Hypothalamus (tissue), 51 donors: ENCODE measurements around the gene UBTD1.

Source experiments
- DNase-seq, 51 donors: peaks; one replicate each; lab custom pipeline; 2025; lab: John Stamatoyannopoulos, UW

UBTD1 gene

DNA sequence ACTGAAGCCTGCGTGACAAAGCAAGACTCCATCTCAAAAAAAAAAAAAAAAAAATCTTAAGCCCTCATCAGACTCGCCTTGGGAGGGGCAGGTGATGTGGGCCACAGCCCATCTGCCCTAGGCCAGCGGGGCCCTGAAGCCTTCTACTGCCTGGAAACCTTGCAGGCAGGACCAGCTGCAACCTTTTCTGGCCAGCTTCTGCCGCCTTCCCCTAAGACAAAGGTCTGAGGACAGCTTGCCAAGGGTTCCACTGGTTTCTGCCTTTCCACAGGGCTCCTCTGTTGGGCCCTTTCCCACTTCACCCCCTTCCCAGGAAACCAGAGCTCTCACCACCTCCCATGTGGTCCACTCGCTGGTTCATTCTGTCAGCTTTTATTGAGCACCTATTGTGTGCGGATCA, 35.2 kb downstream of the UBTD1 start:
- peak in 21 of 51 donors; percentile 10 to 70 (median 33) for DNase-seq

DNA sequence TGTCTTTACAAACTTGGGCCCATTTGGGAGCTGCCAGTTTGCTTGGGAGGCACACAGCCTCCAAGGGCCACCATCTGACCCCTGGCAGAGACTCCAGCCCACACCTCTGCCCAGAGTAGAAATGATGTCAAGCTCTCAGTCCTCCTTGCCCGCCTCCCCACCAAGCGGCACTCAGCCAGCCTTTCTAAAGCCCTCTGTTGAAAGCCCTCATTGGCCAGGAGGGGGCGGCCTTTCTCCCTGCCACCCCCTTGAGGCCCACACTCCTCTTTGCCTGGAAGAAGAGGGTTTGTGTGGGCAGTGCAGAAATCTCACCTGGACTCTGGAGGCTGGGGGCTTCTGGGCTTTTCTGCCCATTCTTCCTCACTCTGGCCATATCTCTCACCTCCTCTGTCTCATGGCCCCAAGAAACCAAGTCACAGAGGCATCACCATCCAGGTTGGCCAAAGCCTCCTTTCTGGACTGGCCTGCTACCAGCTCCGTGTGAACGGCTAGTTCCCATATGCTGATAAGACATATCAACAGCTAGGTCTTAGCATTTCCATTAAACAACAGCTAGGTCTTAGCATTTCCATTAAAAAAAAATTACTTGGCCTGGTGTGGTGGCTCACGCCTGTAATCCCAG, 36.1 kb downstream of the UBTD1 start:
- DNase-seq, result peak in 35 of 51 donors; percentile 17 to 74 (median 52)

DNA sequence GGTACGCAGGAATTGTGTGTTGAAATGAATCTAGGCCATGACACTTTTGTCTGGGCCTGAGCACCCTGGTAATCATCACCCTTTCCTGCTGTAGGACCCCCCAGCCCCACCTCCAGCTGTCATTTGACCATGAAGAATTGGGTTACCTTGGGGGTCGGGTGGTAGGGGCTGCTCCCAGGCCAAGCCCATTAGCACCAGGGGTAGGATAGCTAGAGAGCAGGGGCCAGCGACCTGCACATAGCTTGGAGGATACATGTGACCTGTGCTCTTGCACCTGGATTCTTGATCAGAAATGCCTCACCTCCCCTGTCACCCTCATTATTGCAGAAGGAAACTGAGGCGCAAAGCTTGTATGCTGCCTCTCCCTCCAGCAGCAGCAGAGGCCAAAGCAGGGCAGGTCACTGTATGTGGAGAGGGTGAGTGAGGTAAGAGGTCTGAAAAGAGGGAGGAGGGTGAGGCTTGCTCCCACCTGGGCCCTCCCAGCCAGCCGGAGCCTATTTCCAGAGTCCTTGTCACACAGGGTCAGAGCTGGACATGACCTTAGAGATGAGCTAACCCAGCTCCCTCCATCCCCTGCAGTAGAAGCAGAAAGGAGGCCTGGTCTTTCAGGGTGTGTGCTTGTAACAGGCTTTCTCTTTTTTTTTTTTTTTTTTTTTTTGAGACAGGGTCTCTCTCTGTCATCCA, 38.6 kb downstream of the UBTD1 start:
- DNase-seq, result no peak

DNA sequence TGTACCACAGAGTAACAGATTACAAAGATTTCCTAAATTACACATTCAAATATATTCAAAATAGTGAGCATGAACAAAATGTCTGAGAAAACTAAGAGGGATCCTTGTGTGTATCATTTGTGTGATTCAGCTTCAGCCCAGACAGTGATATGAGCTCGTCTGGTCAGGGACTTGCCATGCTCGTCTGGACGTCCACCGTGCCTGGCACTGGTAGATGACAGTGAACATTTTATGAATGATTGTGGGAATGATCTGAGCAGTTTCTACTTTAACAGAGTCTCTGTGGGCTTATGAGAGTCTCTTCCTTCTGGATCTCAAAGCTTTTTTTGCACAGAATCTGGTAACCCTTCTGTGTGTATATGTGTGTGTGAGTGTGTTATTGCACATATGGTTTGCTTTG, 39.7 kb downstream of the UBTD1 start:
- DNase-seq, result no peak

DNA sequence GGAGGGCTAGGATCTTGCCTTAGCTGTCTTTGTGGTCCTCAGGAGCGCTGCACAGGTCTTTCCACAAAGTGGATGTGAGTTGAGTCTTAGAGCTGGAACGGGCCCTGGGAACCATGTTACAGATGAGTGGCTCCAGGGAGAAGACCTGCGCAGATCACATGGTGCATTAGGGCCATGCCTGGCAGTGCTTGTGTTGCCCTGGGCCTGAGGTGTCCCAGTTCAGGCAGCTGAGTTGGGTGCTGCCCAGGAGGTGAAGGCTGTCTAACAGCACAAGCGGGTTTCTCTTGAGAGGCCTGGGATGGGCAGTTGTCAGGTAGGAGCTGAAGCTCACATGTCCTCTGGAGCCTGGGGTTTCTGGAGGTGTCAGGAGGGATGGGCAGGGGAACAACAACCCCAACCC, 40.1 kb downstream of the UBTD1 start:
- DNase-seq, result no peak

DNA sequence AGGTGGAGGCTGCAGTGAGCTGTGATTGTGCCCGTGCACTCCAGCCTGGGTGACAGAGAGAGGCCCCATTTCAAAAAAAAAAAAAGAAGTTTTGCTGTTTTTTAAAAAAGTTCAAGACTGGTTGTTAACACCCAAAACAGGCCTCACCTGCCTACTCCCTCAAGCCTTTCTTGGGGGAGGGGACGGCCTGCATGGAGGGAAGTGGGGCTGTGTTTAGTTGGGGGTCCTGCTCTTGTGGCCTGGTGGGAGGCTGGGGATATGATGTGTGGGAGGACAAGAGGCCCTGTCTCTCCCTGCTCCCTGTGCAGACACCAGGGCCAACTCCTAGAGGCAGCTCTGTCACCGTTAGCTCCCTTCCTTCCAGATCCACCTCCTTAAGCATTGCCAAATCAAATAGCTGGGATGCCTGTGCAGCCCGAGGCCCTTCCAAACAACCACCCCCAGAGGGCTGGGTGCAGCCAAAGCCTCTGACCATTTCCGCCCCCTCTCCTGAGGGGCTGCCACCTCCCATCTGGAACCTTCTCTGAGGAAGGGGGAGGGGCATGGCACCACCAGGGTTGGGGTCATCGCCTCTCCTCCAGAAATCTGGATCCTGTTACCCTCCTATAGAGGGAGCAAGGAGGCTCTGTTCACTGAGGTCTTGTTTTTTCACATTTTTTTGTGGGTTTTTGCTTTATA, 40.9 kb downstream of the UBTD1 start:
- no peak for DNase-seq

DNA sequence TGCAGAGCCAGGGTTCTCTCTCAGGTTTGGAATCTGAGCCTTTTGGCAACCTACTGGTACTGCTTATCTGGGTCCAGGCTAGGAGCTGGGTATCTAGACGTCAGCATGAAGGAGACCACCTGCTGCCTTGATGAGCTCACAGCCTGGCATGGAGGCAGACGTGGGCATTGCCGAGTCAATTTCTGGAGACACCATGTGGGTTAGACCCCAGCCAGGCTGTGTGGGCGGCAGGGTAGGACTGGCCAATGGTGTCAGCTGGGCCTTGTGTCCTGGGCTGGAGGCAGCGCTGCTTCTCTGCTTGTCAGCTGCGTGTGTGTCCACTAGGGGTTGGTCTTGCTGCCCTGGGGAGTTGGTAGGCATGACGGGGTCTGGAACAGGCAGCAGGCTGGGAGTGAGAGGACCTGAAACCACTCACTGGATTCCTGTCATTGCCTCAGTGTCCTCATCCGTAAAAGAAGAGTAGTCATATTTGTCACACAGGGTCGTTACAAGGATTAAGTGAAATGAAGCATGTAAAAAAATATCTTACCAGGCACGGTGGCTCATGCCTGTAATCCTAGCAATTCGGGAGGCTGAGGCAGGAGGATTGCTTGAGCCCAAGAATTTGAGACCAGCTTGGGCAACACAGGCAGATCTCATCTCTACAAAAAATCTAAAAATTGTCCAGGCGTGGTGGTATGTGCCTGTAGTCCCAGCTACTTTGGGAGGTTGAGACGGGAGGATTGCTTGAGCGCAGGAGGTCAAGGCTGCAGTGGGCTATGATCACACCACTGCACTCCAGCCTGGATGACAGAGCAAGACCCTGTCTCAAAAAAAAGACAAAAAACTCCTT, 42.2 kb downstream of the UBTD1 start:
- DNase-seq, result no peak

DNA sequence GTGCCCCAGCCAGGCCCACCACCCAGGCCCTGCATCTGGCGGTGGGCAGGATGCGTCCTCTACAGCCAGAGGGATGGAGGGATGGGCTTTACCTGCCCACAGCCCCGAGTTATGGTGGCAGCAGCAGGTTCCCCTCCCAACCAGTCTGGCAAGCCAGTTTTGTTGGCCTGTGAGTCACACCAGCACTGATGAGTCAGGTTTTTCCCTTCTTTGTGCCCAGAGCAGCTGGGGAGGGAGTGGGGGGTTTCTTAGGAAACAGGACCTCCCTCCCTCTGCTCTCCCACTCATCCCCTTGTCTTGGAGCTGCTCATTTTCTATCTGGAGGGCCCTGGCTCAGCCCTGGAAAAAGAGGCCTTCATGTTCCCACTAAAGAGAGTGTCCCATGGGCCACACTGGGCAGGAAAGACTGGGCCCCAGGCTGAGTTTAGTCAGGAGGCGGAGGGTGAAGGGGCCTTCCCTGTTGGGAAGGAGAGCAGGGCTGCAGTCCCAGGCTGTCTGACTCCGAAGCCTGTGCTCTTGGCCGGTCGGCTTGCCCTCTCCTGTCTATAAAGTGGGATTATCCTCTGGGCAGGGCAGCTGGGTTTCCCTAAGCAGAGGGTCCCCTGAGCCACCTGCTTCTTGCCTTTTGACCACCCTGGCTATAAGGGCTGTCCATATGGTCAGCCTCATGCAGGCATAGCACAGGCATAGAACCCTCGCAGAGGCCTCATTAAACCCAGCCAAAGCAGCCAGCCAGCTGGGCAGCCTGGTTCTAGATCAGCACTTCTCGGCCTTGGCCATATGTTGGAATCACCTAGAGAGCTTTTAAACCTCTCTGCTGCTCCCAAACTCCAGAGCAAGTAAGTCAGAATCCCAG, 43.7 kb downstream of the UBTD1 start:
- peak in 28 of 51 donors; percentile 16 to 83 (median 48) for DNase-seq

DNA sequence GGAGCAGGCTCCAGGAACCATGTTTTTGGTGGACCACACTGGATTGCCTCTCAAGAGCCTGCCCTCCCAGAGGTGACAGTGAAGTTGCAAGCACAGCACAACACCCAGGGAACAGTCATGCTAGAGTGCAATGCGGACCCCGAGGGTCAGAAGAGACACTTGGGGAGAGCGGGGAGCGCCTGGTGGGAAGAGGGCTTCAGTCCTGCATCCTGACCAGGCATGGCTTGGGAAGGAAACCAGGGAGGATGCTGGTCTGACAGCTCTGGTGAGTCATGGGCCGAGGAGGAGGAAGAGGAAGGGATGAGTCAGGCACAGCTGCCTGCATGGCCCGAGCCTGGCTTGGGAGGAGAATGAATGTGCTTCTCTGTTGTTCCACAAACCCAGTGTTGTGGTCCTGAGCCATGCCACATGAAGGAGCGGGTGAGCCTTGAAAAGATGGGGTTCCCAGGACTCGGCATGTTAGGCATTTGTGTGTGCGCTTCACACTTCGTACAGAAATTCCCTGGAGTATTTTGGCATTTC, 44.4 kb downstream of the UBTD1 start:
- peak in 46 of 51 donors; percentile 14 to 93 (median 71) for DNase-seq

DNA sequence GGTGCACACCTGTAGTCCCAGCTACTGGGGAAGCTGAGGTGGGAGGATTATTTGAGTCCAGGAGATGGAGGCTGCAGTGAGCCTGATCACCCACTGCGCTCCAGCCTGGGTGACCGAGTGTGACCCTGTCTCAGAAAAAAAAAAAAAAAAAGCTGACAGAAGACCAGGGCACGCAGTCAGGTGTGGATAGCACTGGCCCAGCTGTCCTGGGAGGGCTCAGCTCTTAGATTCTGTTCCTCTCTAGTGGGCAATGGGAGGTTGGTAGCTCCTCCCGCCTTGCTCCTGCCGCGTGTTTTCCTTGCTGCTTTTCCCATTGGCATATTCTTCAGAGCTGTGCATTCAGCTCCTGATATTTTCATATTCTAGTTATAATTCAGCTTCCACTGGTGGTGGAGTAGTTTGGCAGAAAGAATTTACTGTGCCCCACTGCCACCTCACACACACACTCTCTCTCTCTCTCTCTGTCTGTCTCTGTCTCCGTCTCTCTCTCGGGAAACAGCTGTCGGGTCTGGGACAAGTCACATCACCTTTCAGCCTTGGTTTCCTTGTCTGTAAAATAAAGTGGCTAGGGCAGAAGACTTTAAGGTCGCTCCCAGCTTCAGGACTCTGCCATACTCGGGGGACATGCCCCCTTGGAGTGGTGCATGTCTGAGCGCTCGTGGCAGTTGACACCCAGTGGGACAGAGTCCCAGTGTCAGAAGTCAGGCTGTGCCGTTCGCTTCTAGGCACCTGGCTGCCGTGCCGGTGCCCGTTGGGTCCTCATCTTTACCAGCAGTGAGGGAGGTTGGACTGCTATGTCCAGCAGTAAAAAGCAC, 47.9 kb downstream of the UBTD1 start:
- DNase-seq, result peak in 1 of 51 donors; percentile 11

DNA sequence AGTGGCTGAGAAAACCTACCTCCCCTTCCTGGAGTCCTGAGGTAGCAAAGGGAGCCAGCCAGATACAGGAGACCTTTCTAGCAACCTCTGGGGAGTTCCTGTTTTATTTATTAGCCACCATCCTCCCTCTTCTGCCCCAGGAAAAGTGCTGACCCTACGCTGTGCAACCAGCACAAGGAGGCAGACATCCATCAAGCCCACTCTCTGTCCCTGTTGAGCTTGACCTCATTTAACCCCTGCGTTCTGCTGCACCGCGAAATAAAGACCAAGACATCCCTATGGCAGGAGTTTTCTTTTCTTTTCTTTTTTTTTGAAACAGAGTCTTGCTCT, 48.5 kb downstream of the UBTD1 start:
- DNase-seq, result no peak

DNA sequence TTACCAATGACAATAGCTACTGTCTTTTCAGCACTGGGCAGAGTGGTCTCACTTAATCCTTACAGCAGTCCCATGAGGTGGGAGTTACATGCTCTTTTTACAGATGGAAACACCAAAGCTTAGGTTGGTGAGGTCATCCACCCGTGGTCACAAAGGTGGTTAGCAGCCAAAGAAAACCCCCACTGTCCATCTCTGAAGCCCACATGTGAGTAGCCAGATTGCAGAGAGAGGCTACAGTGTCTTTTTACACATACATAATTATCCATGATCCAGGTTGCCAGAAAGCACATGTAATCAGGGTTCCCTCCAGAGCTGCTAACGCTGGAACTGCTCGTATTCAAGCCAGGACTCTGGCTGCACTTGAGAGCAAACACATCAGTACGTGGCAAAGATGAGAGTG, 49.2 kb downstream of the UBTD1 start:
- no peak for DNase-seq

DNA sequence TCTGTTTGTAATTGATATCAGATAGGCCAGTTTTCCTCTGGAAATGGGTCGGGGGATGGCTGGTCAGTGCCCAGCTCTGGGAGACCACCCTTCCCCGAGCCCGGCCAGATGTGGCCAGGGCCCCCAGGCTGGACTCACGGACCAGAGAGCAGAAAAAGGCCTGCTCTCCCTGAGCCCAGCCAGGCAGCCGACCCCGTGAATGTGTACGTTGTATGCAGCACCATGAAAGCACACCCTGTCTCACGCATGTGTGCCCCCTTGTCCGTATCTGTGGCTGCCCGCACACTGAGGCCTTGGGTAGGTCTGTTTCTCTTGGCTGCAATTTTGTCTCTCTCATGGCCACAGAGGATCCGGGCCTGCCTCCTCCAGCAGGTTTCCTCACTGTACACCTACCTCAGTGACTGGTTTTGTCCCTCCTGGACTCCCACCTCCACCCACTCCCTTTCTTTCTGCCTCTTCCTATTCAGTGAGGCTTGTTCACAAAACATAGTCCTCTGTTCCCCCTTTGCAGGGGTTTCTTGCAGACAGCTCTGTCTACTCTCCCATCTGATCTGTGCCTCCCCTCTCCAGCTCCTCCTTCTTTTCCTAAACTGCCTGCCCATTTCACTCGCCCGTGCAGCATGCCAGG, 50.2 kb downstream of the UBTD1 start:
- no peak for DNase-seq

DNA sequence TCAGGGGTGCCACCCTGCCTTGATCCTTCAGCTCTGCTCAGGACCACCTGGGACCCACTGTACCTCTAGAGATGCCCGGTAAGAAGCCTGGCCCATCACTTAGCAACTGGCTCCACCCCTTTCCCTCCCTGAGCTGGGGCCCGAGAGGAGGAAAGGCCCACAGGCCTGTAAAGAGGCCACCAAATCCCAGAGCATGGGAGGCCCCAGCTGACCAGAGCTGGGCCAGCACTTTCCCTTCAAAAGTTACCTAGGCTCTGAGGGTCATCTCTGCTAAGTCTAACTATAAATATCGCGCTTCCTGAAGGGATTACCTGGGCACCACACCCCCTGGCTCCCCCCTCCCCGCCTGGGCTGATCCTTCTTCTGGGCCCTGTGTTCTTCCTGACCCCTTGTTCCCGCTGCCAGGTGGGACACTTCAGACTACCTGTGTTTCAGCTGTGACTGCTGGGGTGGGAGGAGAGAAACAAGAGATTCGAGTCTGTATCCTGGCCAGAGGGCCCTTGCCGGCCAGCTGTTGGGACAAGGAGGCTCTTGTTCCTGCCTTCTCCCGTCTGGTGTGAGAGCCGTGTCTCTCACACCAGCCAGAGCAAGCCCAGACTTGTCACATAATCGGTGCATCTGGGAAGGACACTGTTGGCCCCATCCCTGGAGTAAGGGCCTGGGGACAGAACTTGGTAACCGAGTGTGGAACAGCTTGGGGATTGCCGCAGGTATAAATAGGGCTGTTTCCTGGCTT, 51.0 kb downstream of the UBTD1 start:
- peak in 36 of 51 donors; percentile 10 to 82 (median 55) for DNase-seq

DNA sequence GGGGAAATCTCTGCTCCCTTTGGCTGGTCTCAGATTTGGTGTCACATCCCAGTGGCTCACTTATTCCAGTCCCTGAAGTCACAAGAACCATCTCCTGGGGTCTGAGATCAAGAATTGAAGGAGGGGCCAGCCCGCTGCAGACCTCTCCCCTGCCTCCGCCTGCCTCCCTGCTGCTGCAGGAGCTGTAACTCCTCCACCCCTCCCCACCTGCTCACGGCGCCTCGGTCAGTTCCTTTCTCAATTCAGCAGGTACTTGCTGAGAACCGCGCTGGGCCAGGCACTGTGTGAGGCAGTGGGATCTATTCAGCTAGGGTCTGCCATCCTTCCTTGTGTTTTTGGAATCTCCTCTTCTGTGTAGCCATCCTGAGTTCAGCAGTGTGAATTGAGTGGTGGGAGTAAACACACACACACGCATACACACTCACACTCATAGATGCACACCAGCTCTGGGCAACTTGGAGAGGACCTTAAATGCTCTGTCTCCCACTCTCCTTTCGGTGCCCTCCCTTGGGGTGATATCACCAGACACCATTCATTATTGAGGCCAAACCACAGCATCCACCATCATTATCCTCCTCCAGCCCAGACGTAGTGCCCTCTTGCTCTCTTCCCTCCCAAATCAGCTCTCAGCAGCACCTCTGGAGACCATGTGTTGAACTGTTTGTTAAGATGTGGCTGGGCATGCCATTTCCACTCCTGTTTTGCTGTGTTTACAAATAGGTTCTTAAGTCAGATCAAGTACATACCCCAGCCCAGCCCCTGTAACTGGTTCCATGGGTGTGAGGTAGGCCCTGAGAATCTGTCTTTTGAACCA, 51.8 kb downstream of the UBTD1 start:
- no peak for DNase-seq

DNA sequence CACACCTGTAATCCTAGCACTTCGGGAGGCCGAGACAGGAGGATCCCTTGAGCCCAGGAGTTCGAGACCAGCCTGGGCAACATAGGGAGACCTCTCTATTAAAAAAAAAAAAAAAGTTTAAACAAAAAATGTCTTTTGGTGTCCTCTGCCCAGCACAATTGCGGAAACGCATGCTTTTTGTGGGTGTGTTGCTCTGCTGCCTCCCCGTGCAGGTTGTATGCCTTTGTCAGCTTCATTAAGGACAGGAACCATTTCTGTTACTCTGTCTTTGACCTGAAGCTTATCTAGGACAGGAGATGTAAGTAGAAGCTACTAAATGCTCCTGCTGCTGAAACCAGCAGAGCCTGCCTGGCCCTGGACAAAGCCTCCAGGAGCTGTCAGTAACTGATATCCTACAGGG, 52.5 kb downstream of the UBTD1 start:
- DNase-seq, result no peak

DNA sequence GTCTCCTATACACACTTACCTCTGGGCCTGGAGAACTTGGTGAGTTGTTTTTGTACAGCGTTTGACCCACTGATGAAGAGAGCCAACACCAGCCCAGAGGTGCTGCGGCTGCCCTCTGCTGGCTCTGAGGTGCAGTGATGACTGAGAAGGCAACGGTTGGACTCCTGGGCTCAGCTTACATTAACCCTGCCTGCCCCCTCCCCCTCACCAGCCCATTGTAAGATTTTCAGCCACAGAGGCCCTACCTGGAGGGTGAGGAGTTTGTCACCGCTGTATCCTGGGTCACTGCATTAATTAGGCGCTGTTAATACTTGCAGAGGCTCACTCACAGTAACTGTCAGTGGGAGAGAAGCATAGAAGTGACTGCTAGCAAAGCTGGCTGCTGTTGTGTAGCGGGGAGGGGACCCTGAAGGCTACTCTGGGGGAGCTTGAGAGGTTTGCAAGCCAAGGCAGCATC, 54.9 kb downstream of the UBTD1 start:
- DNase-seq, result peak in 41 of 51 donors; percentile 15 to 79 (median 54)
